IMR-90 (cell line): Measurements from ENCODE around the gene CFAP69. TPM values are rescaled to one million over a fixed set of nuclear protein-coding genes. Genes with fewer than 3 reads are reported as not detected.

ENCODE experiments used
- ATAC-seq: fragments of 200-7000 bp; cut with Tn5 transposase; 2 replicates; pipeline ENCODE4 v1.9.1; 2020; ENCODE audit warnings: low read depth, mild to moderate bottlenecking, moderate library complexity
- BruUV-seq: library from RNA; stranded (reverse); fragments of 400-500 nt; replicated peaks from 2 replicates; lab custom pipeline; 2021; lab: Mats Ljungman, UMichigan
- CTCF ChIA-PET: fragments of 300-600 bp; formaldehyde crosslinking; extraction: SDS; loops from one replicate; lab custom pipeline; 2021; ENCODE audit warnings: antibody characterized with exemption; lab: Yijun Ruan, JAX
- POLR2A ChIA-PET: fragments of 300-600 bp; sonication (Branson Sonifier 250); formaldehyde crosslinking; loops from one replicate; lab custom pipeline; 2022; ENCODE audit warnings: antibody characterized with exemption; ENCODE audit not compliant: unreplicated experiment; lab: Charles Lee
- DNase-seq: peaks from one replicate; pipeline ENCODE4 v3.0.0; 2013
- H2AFZ ChIP-seq: replicated peaks from 2 replicates; pipeline ENCODE3; 2013; ENCODE audit warnings: low read length, mild to moderate bottlenecking; ENCODE audit not compliant: poor library complexity
- H2AK5ac ChIP-seq: 2 replicates; pipeline ENCODE4 v1.6.1; 2013; ENCODE audit warnings: low read depth, low read length, inconsistent platforms
- H2AK9ac ChIP-seq: replicated peaks from 2 replicates; pipeline ENCODE3; 2013; ENCODE audit warnings: mild to moderate bottlenecking, low read depth, low read length, moderate library complexity; ENCODE audit not compliant: poor library complexity
- H2BK120ac ChIP-seq: 2 replicates; pipeline ENCODE4 v1.6.1; 2013; ENCODE audit warnings: low read depth, low read length, inconsistent platforms
- H2BK15ac ChIP-seq: 3 replicates; pipeline ENCODE4 v1.6.1; 2013; ENCODE audit warnings: low read depth, low read length, inconsistent platforms
- H2BK20ac ChIP-seq: 2 replicates; pipeline ENCODE4 v1.6.1; 2013; ENCODE audit warnings: low read depth, mild to moderate bottlenecking, inconsistent platforms, low read length, moderate library complexity
- H2BK5ac ChIP-seq: 2 replicates; pipeline ENCODE4 v1.6.1; 2013; ENCODE audit warnings: mild to moderate bottlenecking, low read depth, low read length, inconsistent platforms; ENCODE audit not compliant: poor library complexity, severe bottlenecking
- H3K14ac ChIP-seq: replicated peaks from 2 replicates; pipeline ENCODE4 v1.6.1; 2013; ENCODE audit warnings: low read depth, low read length, inconsistent platforms
- H3K18ac ChIP-seq: 2 replicates; pipeline ENCODE4 v1.6.1; 2013; ENCODE audit warnings: low read depth, low read length, control low read depth
- H3K23ac ChIP-seq: 2 replicates; pipeline ENCODE4 v1.6.1; 2013; ENCODE audit warnings: low read depth, low read length, inconsistent platforms
- H3K27ac ChIP-seq: 2 replicates; pipeline ENCODE4 v1.5.1; 2013; ENCODE audit warnings: mild to moderate bottlenecking, control low read depth, low read length; ENCODE audit not compliant: insufficient read depth
- H3K27me3 ChIP-seq: 2 replicates; pipeline ENCODE4 v1.6.1; 2013; ENCODE audit warnings: low read length; ENCODE audit not compliant: control insufficient read depth, insufficient read depth
- H3K36me3 ChIP-seq: 2 replicates; pipeline ENCODE4 v1.6.1; 2013; ENCODE audit warnings: low read length, mixed read lengths; ENCODE audit not compliant: control insufficient read depth, insufficient read depth
- H3K4ac ChIP-seq: 2 replicates; pipeline ENCODE4 v1.6.1; 2013; ENCODE audit warnings: low read depth, low read length, inconsistent platforms
- H3K4me1 ChIP-seq: 2 replicates; pipeline ENCODE4 v1.6.1; 2013; ENCODE audit warnings: low read length, mixed read lengths; ENCODE audit not compliant: control insufficient read depth, insufficient read depth
- H3K4me2 ChIP-seq: 2 replicates; pipeline ENCODE4 v1.6.1; 2013; ENCODE audit warnings: low read depth, mild to moderate bottlenecking, control low read depth, low read length, moderate library complexity
- H3K4me3 ChIP-seq: 2 replicates; pipeline ENCODE4 v1.5.1; 2013; ENCODE audit warnings: low read depth, mild to moderate bottlenecking, control low read depth, low read length, moderate library complexity; ENCODE audit not compliant: insufficient read depth
- H3K56ac ChIP-seq: 2 replicates; pipeline ENCODE4 v1.6.1; 2013; ENCODE audit warnings: low read length, inconsistent platforms; ENCODE audit not compliant: insufficient read depth; ENCODE audit errors: extremely low read depth
- H3K79me1 ChIP-seq, 2 experiments: 2 replicates each; pipeline ENCODE4 v1.6.1; 2013; ENCODE audit warnings: low read length in 2 of 2, inconsistent platforms in 1 of 2, low read depth in 1 of 2
- H3K9ac ChIP-seq: 2 replicates; pipeline ENCODE4 v1.6.1; 2013; ENCODE audit warnings: low read depth, low read length, control low read depth
- H3K9me1 ChIP-seq: 2 replicates; pipeline ENCODE4 v1.6.1; 2013; ENCODE audit warnings: low read length, inconsistent platforms; ENCODE audit not compliant: insufficient read depth
- H3K9me3 ChIP-seq: 2 replicates; pipeline ENCODE4 v1.6.1; 2013; ENCODE audit warnings: low read length; ENCODE audit not compliant: control insufficient read depth, insufficient read depth
- H4K20me1 ChIP-seq: 2 replicates; pipeline ENCODE4 v1.6.1; 2013; ENCODE audit warnings: low read length, inconsistent platforms; ENCODE audit not compliant: insufficient read depth
- H4K5ac ChIP-seq: 2 replicates; pipeline ENCODE4 v1.6.1; 2013; ENCODE audit warnings: mild to moderate bottlenecking, low read depth, low read length, control low read depth
- H4K8ac ChIP-seq, 2 experiments: 2 replicates each; pipeline ENCODE4 v1.6.1; 2013; ENCODE audit warnings: low read depth in 2 of 2, low read length in 2 of 2, control low read depth in 1 of 2, inconsistent platforms in 1 of 2
- H4K91ac ChIP-seq: 2 replicates; pipeline ENCODE4 v1.6.1; 2013; ENCODE audit warnings: low read depth, low read length, inconsistent platforms; ENCODE audit not compliant: insufficient read depth
- BHLHE40 ChIP-seq: fragments of 150-350 bp; IDR thresholded peaks from 2 replicates; pipeline ENCODE4 v1.6.1; 2016; ENCODE audit warnings: mild to moderate bottlenecking, low read depth, low read length
- CEBPB ChIP-seq: IDR thresholded peaks from 2 replicates; pipeline ENCODE4 v1.6.1; 2012; ENCODE audit warnings: low read depth, low read length, improper control_type of control experiment
- CHD1 ChIP-seq: IDR thresholded peaks from 2 replicates; pipeline ENCODE4 v1.6.1; 2012; ENCODE audit warnings: low read depth, low read length, improper control_type of control experiment
- MAFK ChIP-seq: IDR thresholded peaks from 2 replicates; pipeline ENCODE4 v1.6.1; 2012; ENCODE audit warnings: low read depth, low read length, improper control_type of control experiment
- POLR2A ChIP-seq: IDR thresholded peaks from 2 replicates; pipeline ENCODE4 v1.6.1; 2012; ENCODE audit warnings: mild to moderate bottlenecking, low read depth, low read length
- RAD21 ChIP-seq: IDR thresholded peaks from 2 replicates; pipeline ENCODE4 v1.6.1; 2012; ENCODE audit warnings: low read length, improper control_type of control experiment
- RCOR1 ChIP-seq: IDR thresholded peaks from 2 replicates; pipeline ENCODE4 v1.6.1; 2012; ENCODE audit warnings: mild to moderate bottlenecking, low read length, improper control_type of control experiment; ENCODE audit not compliant: insufficient replicate concordance
- WGBS, 2 experiments: methylation state at CpG; one replicate each; pipeline versions ENCODE4 v1.1.5 to v1.1.7; 2013; ENCODE audit warnings: missing lambda C conversion rate in 2 of 2; ENCODE audit not compliant: insufficient read length in 1 of 2; ENCODE audit errors: extremely low coverage in 2 of 2; 5-methylcytosine and 5-hydroxymethylcytosine counted together
- dilution Hi-C: fragments of 300-500 bp; cut with HindIII; formaldehyde crosslinking; loops from one replicate; pipeline ENCODE4 v1.14.3; 2018; ENCODE audit warnings: low sequenced_read_pairs; ENCODE audit not compliant: unreplicated experiment
- in situ Hi-C: fragments of 300-500 bp; cut with MboI; formaldehyde crosslinking; loops from 3 replicates; pipeline ENCODE4 v1.14.3; 2019; ENCODE audit warnings: low sequenced_read_pairs, inconsistent platforms, mixed read lengths
- intact Hi-C: fragments of 100-400 bp; cut with micrococcal nuclease; formaldehyde crosslinking; loops from 2 replicates; pipeline ENCODE4 v1.10.0; 2022
- polyA plus RNA-seq, 3 experiments: library from polyadenylated mRNA; depleted of rRNA; stranded (reverse); fragments of >200 nt; gene quantifications; 2 replicates each; pipeline ENCODE4 v1.2.3, GENCODE V29; 2012; ENCODE audit warnings: low replicate concordance in 1 of 3
- total RNA-seq: library from RNA; depleted of rRNA; stranded (reverse); fragments of >200 nt; gene quantifications from 2 replicates; pipeline ENCODE4 v1.2.3, GENCODE V29; 2012
- TF ChIP-seq, protein P1 (sequence below): fragments of 150-350 bp; IDR thresholded peaks from 2 replicates; pipeline ENCODE4 v1.6.1; 2016; ENCODE audit warnings: low read depth, mild to moderate bottlenecking, low read length, moderate library complexity, borderline replicate concordance
- TF ChIP-seq, protein P2 (sequence below): conservative IDR thresholded peaks from 2 replicates; pipeline ENCODE4 v1.5.1; 2012; ENCODE audit warnings: mild to moderate bottlenecking, low read depth, low read length, improper control_type of control experiment
- TF ChIP-seq, protein P3 (sequence below): fragments of 150-350 bp; IDR thresholded peaks from 2 replicates; pipeline ENCODE4 v1.6.1; 2017; ENCODE audit warnings: mild to moderate bottlenecking, antibody characterized with exemption, low read length, low read depth

CFAP69 gene
- total and polyA plus RNA-seq, 2 of the 4 experiments (the other 2 are of a cell fraction): 0.72 to 0.86 TPM

DNA sequence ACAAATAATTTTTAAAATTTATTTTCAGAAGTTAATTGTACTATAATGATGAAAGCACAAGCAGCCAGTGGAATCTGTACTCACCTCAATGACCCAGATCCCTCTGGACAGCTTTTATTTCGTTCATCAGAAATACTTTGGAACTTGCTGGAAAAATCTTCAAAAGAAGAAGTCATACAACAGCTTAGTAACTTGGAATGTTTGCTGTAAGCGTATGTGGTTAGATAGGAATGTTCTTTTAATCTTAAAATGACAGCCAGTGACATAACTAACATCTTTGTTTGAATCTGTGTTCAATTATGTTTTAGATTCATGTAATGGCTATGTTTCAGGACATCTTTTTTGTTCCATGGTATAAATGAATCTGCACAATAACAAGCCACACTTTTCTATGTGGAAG lies 26.8 kb downstream of the CFAP69 start:
- no CpG with 5 or more reads among the region's 2 CpGs for WGBS, 2 experiments
- no peak overlapping the region for H3K56ac ChIP-seq
- no peak overlapping the region for H4K8ac ChIP-seq
- TF ChIP-seq, protein P1, sequence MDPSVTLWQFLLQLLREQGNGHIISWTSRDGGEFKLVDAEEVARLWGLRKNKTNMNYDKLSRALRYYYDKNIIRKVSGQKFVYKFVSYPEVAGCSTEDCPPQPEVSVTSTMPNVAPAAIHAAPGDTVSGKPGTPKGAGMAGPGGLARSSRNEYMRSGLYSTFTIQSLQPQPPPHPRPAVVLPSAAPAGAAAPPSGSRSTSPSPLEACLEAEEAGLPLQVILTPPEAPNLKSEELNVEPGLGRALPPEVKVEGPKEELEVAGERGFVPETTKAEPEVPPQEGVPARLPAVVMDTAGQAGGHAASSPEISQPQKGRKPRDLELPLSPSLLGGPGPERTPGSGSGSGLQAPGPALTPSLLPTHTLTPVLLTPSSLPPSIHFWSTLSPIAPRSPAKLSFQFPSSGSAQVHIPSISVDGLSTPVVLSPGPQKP: no peak
- TF ChIP-seq RCOR1 (no peak), POLR2A (no peak), BHLHE40 (no peak), CHD1 (no peak), CEBPB (no peak), MAFK (no peak), RAD21 (no peak)
- TF ChIP-seq, protein P2, sequence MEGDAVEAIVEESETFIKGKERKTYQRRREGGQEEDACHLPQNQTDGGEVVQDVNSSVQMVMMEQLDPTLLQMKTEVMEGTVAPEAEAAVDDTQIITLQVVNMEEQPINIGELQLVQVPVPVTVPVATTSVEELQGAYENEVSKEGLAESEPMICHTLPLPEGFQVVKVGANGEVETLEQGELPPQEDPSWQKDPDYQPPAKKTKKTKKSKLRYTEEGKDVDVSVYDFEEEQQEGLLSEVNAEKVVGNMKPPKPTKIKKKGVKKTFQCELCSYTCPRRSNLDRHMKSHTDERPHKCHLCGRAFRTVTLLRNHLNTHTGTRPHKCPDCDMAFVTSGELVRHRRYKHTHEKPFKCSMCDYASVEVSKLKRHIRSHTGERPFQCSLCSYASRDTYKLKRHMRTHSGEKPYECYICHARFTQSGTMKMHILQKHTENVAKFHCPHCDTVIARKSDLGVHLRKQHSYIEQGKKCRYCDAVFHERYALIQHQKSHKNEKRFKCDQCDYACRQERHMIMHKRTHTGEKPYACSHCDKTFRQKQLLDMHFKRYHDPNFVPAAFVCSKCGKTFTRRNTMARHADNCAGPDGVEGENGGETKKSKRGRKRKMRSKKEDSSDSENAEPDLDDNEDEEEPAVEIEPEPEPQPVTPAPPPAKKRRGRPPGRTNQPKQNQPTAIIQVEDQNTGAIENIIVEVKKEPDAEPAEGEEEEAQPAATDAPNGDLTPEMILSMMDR: no peak
- TF ChIP-seq, protein P3, sequence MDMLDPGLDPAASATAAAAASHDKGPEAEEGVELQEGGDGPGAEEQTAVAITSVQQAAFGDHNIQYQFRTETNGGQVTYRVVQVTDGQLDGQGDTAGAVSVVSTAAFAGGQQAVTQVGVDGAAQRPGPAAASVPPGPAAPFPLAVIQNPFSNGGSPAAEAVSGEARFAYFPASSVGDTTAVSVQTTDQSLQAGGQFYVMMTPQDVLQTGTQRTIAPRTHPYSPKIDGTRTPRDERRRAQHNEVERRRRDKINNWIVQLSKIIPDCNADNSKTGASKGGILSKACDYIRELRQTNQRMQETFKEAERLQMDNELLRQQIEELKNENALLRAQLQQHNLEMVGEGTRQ: no peak
- H3K36me3 ChIP-seq: no peaks in the 10 kb centered on the region
- BruUV-seq: no TSS peak
- ATAC-seq: peak; percentile 85
- no peaks in the 10 kb centered on the region for H3K27me3 ChIP-seq
- in situ Hi-C loops: no loop called here
- H3K9ac ChIP-seq: no peak overlapping the region
- dilution Hi-C loops: no loop called here
- no peaks in the 10 kb centered on the region for H4K20me1 ChIP-seq
- no peak overlapping the region for H2AK9ac ChIP-seq
- H3K9me3 ChIP-seq: no peaks in the 10 kb centered on the region
- no peak overlapping the region for H3K4me3 ChIP-seq
- no peak overlapping the region for H2BK5ac ChIP-seq
- H3K18ac ChIP-seq: no peak overlapping the region
- peak; percentile 73 for DNase-seq
- H2AK5ac ChIP-seq: no peak overlapping the region
- no peak overlapping the region for H4K5ac ChIP-seq
- no peak overlapping the region for H3K4me2 ChIP-seq
- ChIA-PET CTCF (interaction anchor here (0.9 kb wide), 1 partner anchor 27 kb away, joined by 3 read pairs; no protein-coding TSS in a partner anchor), POLR2A (no interaction called here)
- H3K4ac ChIP-seq: no peak overlapping the region
- H3K79me1 ChIP-seq: no peaks in the 10 kb centered on the region
- no peak overlapping the region for H2AFZ ChIP-seq
- H2BK120ac ChIP-seq: no peak overlapping the region
- no peak overlapping the region for H3K27ac ChIP-seq
- intact Hi-C loops: no loop called here
- H3K4me1 ChIP-seq: no peaks in the 10 kb centered on the region
- H3K23ac ChIP-seq: no peak overlapping the region
- H4K91ac ChIP-seq: no peak overlapping the region
- H2BK15ac ChIP-seq: no peak overlapping the region
- no peaks in the 10 kb centered on the region for H3K9me1 ChIP-seq
- no peak overlapping the region for H2BK20ac ChIP-seq
- H3K14ac ChIP-seq: no peak overlapping the region
